Calu3 (cell line): Measurements from ENCODE around the gene GPR32. TPM values are rescaled to one million over a fixed set of nuclear protein-coding genes. Genes with fewer than 3 reads are reported as not detected.
A peak's percentile ranks its signal among the peaks of the same experiment; 100 is the strongest.

Source experiments
- BruUV-seq: library from RNA; stranded (reverse); fragments of 400-500 nt; replicated peaks from 2 replicates; lab custom pipeline; 2021; lab: Mats Ljungman, UMichigan
- CTCF ChIA-PET: fragments of 300-600 bp; sonication (Branson Sonifier 250); formaldehyde crosslinking; loops from one replicate; lab custom pipeline; 2022; ENCODE audit warnings: antibody characterized with exemption; lab: Charles Lee
- DNase-seq: peaks from one replicate; pipeline ENCODE4 v3.0.0; 2022
- H3K27ac Mint-ChIP-seq: one replicate; pipeline ENCODE4 v1.8.0; 2022; ENCODE audit warnings: mixed read lengths; ENCODE audit not compliant: unreplicated experiment
- H3K27me3 Mint-ChIP-seq: one replicate; pipeline ENCODE4 v1.8.0; 2022; ENCODE audit warnings: mixed read lengths; ENCODE audit not compliant: unreplicated experiment
- H3K36me3 Mint-ChIP-seq: one replicate; pipeline ENCODE4 v1.8.0; 2022; ENCODE audit warnings: mild to moderate bottlenecking, moderate library complexity, mixed read lengths; ENCODE audit not compliant: insufficient read depth, unreplicated experiment
- H3K4me1 Mint-ChIP-seq: one replicate; pipeline ENCODE4 v1.8.0; 2022; ENCODE audit warnings: mild to moderate bottlenecking, low read depth, mixed read lengths; ENCODE audit not compliant: unreplicated experiment
- H3K4me3 Mint-ChIP-seq: one replicate; pipeline ENCODE4 v1.8.0; 2022; ENCODE audit warnings: mild to moderate bottlenecking, low read depth, moderate library complexity, mixed read lengths; ENCODE audit not compliant: unreplicated experiment
- H3K9me3 Mint-ChIP-seq: one replicate; pipeline ENCODE4 v1.8.0; 2022; ENCODE audit warnings: low read depth, mixed read lengths; ENCODE audit not compliant: unreplicated experiment
- intact Hi-C: fragments of 100-400 bp; cut with micrococcal nuclease; formaldehyde crosslinking; loops from one replicate; pipeline ENCODE4 v1.10.0; 2022; ENCODE audit not compliant: unreplicated experiment
- total RNA-seq: library from RNA; stranded (reverse); gene quantifications from 2 replicates; pipeline ENCODE4 v1.2.3, GENCODE V29; 2022
- TF ChIP-seq, protein P1 (sequence below): fragments of 200-600 bp; IDR thresholded peaks from one replicate; pipeline ENCODE4 v1.8.0; 2022; ENCODE audit warnings: antibody characterized with exemption; ENCODE audit not compliant: unreplicated experiment

The GPR32 gene
- total RNA-seq, 1 experiment from 2014 or later = not detected

- TF ChIP-seq, protein P1, sequence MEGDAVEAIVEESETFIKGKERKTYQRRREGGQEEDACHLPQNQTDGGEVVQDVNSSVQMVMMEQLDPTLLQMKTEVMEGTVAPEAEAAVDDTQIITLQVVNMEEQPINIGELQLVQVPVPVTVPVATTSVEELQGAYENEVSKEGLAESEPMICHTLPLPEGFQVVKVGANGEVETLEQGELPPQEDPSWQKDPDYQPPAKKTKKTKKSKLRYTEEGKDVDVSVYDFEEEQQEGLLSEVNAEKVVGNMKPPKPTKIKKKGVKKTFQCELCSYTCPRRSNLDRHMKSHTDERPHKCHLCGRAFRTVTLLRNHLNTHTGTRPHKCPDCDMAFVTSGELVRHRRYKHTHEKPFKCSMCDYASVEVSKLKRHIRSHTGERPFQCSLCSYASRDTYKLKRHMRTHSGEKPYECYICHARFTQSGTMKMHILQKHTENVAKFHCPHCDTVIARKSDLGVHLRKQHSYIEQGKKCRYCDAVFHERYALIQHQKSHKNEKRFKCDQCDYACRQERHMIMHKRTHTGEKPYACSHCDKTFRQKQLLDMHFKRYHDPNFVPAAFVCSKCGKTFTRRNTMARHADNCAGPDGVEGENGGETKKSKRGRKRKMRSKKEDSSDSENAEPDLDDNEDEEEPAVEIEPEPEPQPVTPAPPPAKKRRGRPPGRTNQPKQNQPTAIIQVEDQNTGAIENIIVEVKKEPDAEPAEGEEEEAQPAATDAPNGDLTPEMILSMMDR = peak; percentile 18
- Mint-ChIP-seq H3K4me1 (no peaks in the 10 kb centered on the region), H3K4me3 (peak overlapping the region; percentile 17), H3K36me3 (peaks cover 64% of the 10 kb centered on the region), H3K9me3 (peaks cover 3% of the 10 kb centered on the region), H3K27ac (peak overlapping the region; percentile 90), H3K27me3 (peaks cover 25% of the 10 kb centered on the region)
- no TSS peak for BruUV-seq
- intact Hi-C loops = loop anchor here (5.0 kb wide), 1 partner anchor 128 kb away; no protein-coding TSS in a partner anchor
- DNase-seq = peak; percentile 66
- CTCF ChIA-PET = interaction anchor here (0.7 to 1.9 kb wide), 5 partner anchors 11 to 222 kb away, joined by 3 to 16 read pairs (median 4); no protein-coding TSS in a partner anchor
Measured at GRCh38 chr19:50794074-50794875, 24.0 kb downstream of the GPR32 start.

GRCh38 chr19:50794876-50795663, 24.8 kb downstream of the GPR32 start:
- TSS peak; percentile 2 for BruUV-seq
- peaks cover 72% of the 10 kb centered on the region for H3K36me3 Mint-ChIP-seq
- DNase-seq = peak; percentile 68
- H3K9me3 Mint-ChIP-seq = peaks cover 3% of the 10 kb centered on the region
- H3K4me1 Mint-ChIP-seq = peaks cover 3% of the 10 kb centered on the region
- intact Hi-C loops = loop anchor here (5.0 kb wide), 1 partner anchor 127 kb away; no protein-coding TSS in a partner anchor
- H3K27me3 Mint-ChIP-seq = peaks cover 17% of the 10 kb centered on the region
- H3K27ac Mint-ChIP-seq = peak overlapping the region; percentile 90
- H3K4me3 Mint-ChIP-seq = peak overlapping the region; percentile 17
- CTCF ChIA-PET = interaction anchor here (0.7 to 1.9 kb wide), 5 partner anchors 11 to 222 kb away, joined by 3 to 16 read pairs (median 4); no protein-coding TSS in a partner anchor
- TF ChIP-seq, protein P1 = peak; percentile 27

- Mint-ChIP-seq H3K36me3 (peaks cover 78% of the 10 kb centered on the region), H3K9me3 (peaks cover 3% of the 10 kb centered on the region), H3K4me3 (no peak overlapping the region), H3K4me1 (peaks cover 9% of the 10 kb centered on the region), H3K27me3 (peaks cover 12% of the 10 kb centered on the region), H3K27ac (no peak overlapping the region)
- TF ChIP-seq, protein P1 = no peak
- CTCF ChIA-PET = interaction anchor here (0.6 to 1.9 kb wide), 4 partner anchors 12 to 347 kb away, joined by 3 to 6 read pairs (median 3); no protein-coding TSS in a partner anchor
- intact Hi-C loops = no loop called here
- no peak for DNase-seq
- BruUV-seq = no TSS peak
Measured at GRCh38 chr19:50795664-50796073, 25.4 kb downstream of the GPR32 start.

- peaks cover 14% of the 10 kb centered on the region for H3K4me1 Mint-ChIP-seq
- intact Hi-C loops = no loop called here
- no TSS peak for BruUV-seq
- H3K36me3 Mint-ChIP-seq = peaks cover 79% of the 10 kb centered on the region
- peaks cover 1% of the 10 kb centered on the region for H3K9me3 Mint-ChIP-seq
- CTCF ChIA-PET = interaction anchor here (0.6 to 1.9 kb wide), 3 partner anchors 12 to 347 kb away, joined by 3 to 6 read pairs (median 3); no protein-coding TSS in a partner anchor
- no peak for DNase-seq
- TF ChIP-seq, protein P1 = no peak
- peaks cover 7% of the 10 kb centered on the region for H3K27me3 Mint-ChIP-seq
- H3K27ac Mint-ChIP-seq = no peak overlapping the region
- no peak overlapping the region for H3K4me3 Mint-ChIP-seq
Measured at GRCh38 chr19:50796128-50796633, 25.9 kb downstream of the GPR32 start.
